ENCODE results near the gene TRIM17. TPM values are rescaled to one million over a fixed set of nuclear protein-coding genes. Genes with fewer than 3 reads are reported as not detected.

The TRIM17 gene
- total RNA-seq, 2 experiments from 2014 or later, result 0.13 TPM; not detected in 1

- TF ChIP-seq CTCF (conservative IDR thresholded peaks at IDR 0.05; ENCODE audit: low read length) (peak; percentile 58), EZH2phosphoT487 (IDR thresholded peaks at IDR 0.05; ENCODE audit: borderline replicate concordance, low read depth, low read length) (no peak)
- Histone ChIP-seq H2AFZ (ENCODE audit: low read length) (no peak overlapping the region), H3K4me2 (ENCODE audit: low read length) (peak overlapping the region; percentile 23; the same call in 1 of the 2 replicates), H3K4me1 (ENCODE audit: insufficient read depth, low read length, poor library complexity, severe bottlenecking) (no peaks in the 10 kb centered on the region), H3K9me2 (ENCODE audit: insufficient read depth, low read length) (no peaks in the 10 kb centered on the region), H3K4me3 (ENCODE audit: low read depth, low read length, poor library complexity, severe bottlenecking) (no peak overlapping the region), H3K27ac (ENCODE audit: low read depth, low read length, poor library complexity, severe bottlenecking) (no peak overlapping the region), H3K9me3 (ENCODE audit: low read length) (no peaks in the 10 kb centered on the region), H3K79me2 (ENCODE audit: insufficient read depth, low read depth, low read length) (no peaks in the 10 kb centered on the region), H3K36me3 (ENCODE audit: insufficient read depth, low read length) (no peaks in the 10 kb centered on the region), H4K20me1 (ENCODE audit: insufficient read depth, low read length) (no peaks in the 10 kb centered on the region; the same call in 1 of the 2 replicates)
- POLR2A ChIA-PET, result no interaction called here
- peak; percentile 19 for DNase-seq (ENCODE audit: low spot score)
- CTCF ChIA-PET (ENCODE audit: unreplicated experiment), result no interaction called here
- intact Hi-C loops (cut with micrococcal nuclease; ENCODE audit: unreplicated experiment), result no loop called here
- no TSS peak for BruUV-seq (replicated peaks)
Measured at GRCh38 chr1:228378090-228378872, 38.4 kb downstream of the TRIM17 start.

GRCh38 chr1:228377664-228378089, 39.0 kb downstream of the TRIM17 start:
- intact Hi-C loops (cut with micrococcal nuclease; ENCODE audit: unreplicated experiment), result no loop called here
- H3K9me3 ChIP-seq (ENCODE audit: low read length), result no peaks in the 10 kb centered on the region
- no peaks in the 10 kb centered on the region for H3K79me2 ChIP-seq (ENCODE audit: insufficient read depth, low read depth, low read length)
- TF ChIP-seq CTCF (conservative IDR thresholded peaks at IDR 0.05; ENCODE audit: low read length) (no peak), EZH2phosphoT487 (IDR thresholded peaks at IDR 0.05; ENCODE audit: borderline replicate concordance, low read depth, low read length) (no peak)
- CTCF ChIA-PET (ENCODE audit: unreplicated experiment), result no interaction called here
- no peaks in the 10 kb centered on the region for H3K9me2 ChIP-seq (ENCODE audit: insufficient read depth, low read length)
- BruUV-seq (replicated peaks), result no TSS peak
- H3K4me3 ChIP-seq (ENCODE audit: low read depth, low read length, poor library complexity, severe bottlenecking), result no peak overlapping the region
- no peaks in the 10 kb centered on the region; the same call in 1 of the 2 replicates for H4K20me1 ChIP-seq (ENCODE audit: insufficient read depth, low read length)
- H3K4me1 ChIP-seq (ENCODE audit: insufficient read depth, low read length, poor library complexity, severe bottlenecking), result no peaks in the 10 kb centered on the region
- POLR2A ChIA-PET, result no interaction called here
- H3K36me3 ChIP-seq (ENCODE audit: insufficient read depth, low read length), result no peaks in the 10 kb centered on the region
- H3K4me2 ChIP-seq (ENCODE audit: low read length), result no peak overlapping the region
- no peak overlapping the region for H3K27ac ChIP-seq (ENCODE audit: low read depth, low read length, poor library complexity, severe bottlenecking)
- no peak overlapping the region for H2AFZ ChIP-seq (ENCODE audit: low read length)
- DNase-seq (ENCODE audit: low spot score), result no peak
